Coronary artery (tissue), 2 donors: ENCODE data around the gene NAV2.

Experiments used
- DNase-seq: peaks from one replicate; pipeline ENCODE4 v3.0.0-alpha.2; 2017; ENCODE audit warnings: low spot score
- H3K27ac ChIP-seq, 2 donors: fragments of 200-600 bp; sonication (generic); one replicate each; pipeline ENCODE4 v1.5.1; 2016 to 2019
- H3K4me3 ChIP-seq: fragments of 200-600 bp; sonication (generic); 2 replicates; pipeline ENCODE4 v1.5.1; 2016; ENCODE audit warnings: mild to moderate bottlenecking, moderate library complexity
- TF ChIP-seq, protein P1 (sequence below): fragments of 200-600 bp; sonication (generic); IDR thresholded peaks from one replicate; pipeline ENCODE4 v1.5.1; 2019; ENCODE audit warnings: antibody characterized with exemption

Gene NAV2

GRCh38 chr11:19768197-19768596 is 55.6 kb downstream of the NAV2 start:
- Histone ChIP-seq H3K27ac (peak overlapping the region; percentile 44 to 55), H3K4me3 (no peak overlapping the region)
- DNase-seq: peak; percentile 17
- TF ChIP-seq, protein P1, sequence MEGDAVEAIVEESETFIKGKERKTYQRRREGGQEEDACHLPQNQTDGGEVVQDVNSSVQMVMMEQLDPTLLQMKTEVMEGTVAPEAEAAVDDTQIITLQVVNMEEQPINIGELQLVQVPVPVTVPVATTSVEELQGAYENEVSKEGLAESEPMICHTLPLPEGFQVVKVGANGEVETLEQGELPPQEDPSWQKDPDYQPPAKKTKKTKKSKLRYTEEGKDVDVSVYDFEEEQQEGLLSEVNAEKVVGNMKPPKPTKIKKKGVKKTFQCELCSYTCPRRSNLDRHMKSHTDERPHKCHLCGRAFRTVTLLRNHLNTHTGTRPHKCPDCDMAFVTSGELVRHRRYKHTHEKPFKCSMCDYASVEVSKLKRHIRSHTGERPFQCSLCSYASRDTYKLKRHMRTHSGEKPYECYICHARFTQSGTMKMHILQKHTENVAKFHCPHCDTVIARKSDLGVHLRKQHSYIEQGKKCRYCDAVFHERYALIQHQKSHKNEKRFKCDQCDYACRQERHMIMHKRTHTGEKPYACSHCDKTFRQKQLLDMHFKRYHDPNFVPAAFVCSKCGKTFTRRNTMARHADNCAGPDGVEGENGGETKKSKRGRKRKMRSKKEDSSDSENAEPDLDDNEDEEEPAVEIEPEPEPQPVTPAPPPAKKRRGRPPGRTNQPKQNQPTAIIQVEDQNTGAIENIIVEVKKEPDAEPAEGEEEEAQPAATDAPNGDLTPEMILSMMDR: no peak

GRCh38 chr11:19768815-19769214 is 56.2 kb downstream of the NAV2 start:
- TF ChIP-seq, protein P1: no peak

DNA sequence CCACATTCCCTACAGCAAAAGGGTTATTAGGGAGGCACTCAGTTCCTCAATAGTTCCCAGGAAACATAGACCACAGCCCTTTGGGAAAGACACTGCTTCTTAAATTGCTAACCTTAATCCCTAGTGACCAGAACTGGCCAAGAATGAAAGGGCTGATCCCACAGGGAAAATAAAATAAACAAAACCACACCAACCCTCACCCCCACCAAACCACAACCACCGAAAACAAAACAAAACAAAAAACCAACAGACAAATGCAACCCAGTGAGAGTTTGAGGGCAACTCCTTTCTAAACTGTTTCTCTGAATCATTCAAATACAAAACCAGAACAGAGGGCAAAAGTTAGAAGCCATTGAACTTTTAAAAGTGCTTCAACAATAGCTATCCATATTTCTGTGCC is 57.2 kb downstream of the NAV2 start:
- DNase-seq: peak; percentile 21
- TF ChIP-seq, protein P1: no peak
- Histone ChIP-seq H3K27ac (no peak overlapping the region), H3K4me3 (no peak overlapping the region)

More at GRCh38 chr11:19768815-19769214, 56.2 kb downstream of the NAV2 start:
- no peak for DNase-seq
- no peak overlapping the region for H3K4me3 ChIP-seq
- H3K27ac ChIP-seq: peak overlapping the region; percentile 44 to 55

GRCh38 chr11:19770277-19770676 is 57.6 kb downstream of the NAV2 start:
- Histone ChIP-seq H3K4me3 (no peak overlapping the region), H3K27ac (no peak overlapping the region)
- DNase-seq: peak; percentile 56
- TF ChIP-seq, protein P1: no peak

DNA sequence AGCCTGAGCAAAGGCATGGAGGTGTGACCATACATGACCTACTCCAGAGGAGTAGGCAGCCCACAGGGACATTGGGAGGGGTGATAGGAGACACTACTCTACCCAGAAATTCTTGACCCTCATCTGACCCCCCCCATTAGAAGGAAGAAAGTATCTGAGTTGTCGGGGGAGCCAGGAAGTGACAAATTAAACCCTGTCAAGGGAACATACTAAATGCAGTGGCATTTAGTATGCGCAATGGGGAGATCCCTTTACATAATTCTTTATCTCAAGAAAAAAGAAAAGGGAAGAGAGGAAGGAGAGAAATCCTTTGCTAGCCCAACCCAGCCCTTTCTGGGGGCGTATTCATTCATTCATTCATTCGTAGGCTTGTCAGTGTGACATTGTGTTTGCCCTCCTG is 58.8 kb downstream of the NAV2 start:
- DNase-seq: no peak
- Histone ChIP-seq H3K4me3 (no peak overlapping the region), H3K27ac (no peak overlapping the region)
- TF ChIP-seq, protein P1: no peak

- TF ChIP-seq, protein P1: no peak
- peak; percentile 54 for DNase-seq
- no peak overlapping the region for H3K4me3 ChIP-seq
- H3K27ac ChIP-seq: no peak overlapping the region
These were observed 59.8 kb downstream of the NAV2 start for GRCh38 chr11:19772480-19772879.

- TF ChIP-seq, protein P1: no peak
- peak overlapping the region in 1 of 2 donors; percentile 2 for H3K27ac ChIP-seq
- H3K4me3 ChIP-seq: no peak overlapping the region
- DNase-seq: peak; percentile 4
These were observed 61.7 kb downstream of the NAV2 start for GRCh38 chr11:19774329-19774728.
